ENCODE results near the gene AHR. TPM values are rescaled to one million over a fixed set of nuclear protein-coding genes. Genes with fewer than 3 reads are reported as not detected.

AHR gene
- total RNA-seq, 1 experiment from 2014 or later, result 72.7 TPM

DNA sequence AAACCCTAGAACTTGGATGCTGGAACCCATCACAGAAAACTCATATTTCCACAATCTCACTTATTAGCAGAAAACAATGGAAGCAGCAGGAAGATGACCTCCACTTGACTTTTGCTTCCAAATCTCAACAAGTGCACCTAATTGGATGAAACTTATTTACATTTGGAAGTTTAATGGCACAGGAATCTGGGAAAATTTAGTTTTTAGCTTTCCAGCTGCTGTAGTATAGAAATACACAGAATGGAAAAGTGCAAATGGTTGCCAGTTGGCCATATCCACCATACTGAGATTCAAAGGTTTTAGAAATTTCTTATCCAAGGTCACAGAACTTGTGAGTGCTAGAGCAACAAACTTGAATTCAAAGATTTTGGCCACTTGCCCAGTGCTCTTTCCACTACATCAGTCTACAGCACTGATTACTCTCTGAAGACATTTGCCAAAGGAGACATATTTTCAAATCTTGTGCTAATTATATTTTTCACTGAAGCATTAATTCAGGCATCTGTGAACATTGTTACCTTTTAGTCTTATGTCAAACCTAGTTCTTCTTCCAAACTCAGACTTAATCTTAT, 9.3 kb upstream of the AHR start:
- no TSS peak for BruUV-seq (replicated peaks)
- Histone ChIP-seq H3K4me3 (ENCODE audit: low read length) (no peak overlapping the region), H3K4me2 (ENCODE audit: low read length) (no peak overlapping the region), H3F3A (ENCODE audit: low read length, unreplicated experiment) (no peaks in the 10 kb centered on the region), H3K27me3 (ENCODE audit: low read length) (no peaks in the 10 kb centered on the region), H3K4me1 (ENCODE audit: insufficient read depth, low read length) (no peaks in the 10 kb centered on the region), H4K20me1 (ENCODE audit: low read length) (no peaks in the 10 kb centered on the region), H3K9me3 (ENCODE audit: low read length) (no peaks in the 10 kb centered on the region), H3K36me3 (ENCODE audit: low read depth, low read length) (no peaks in the 10 kb centered on the region), H3K9me2 (replicated peaks; ENCODE audit: low read length) (no peaks in the 10 kb centered on the region), H3K27ac (ENCODE audit: low read length) (no peak overlapping the region), H3K79me2 (ENCODE audit: low read length) (no peaks in the 10 kb centered on the region), H3K9ac (ENCODE audit: low read length) (no peak overlapping the region), H2AFZ (ENCODE audit: low read length) (no peak overlapping the region)
- intact Hi-C loops (cut with micrococcal nuclease), result no loop called here
- DNase-seq (no peak), ATAC-seq (no peak)
- CTCF ChIA-PET, result no interaction called here
- TF ChIP-seq EZH2 (IDR thresholded peaks at IDR 0.05; ENCODE audit: low read length, unreplicated experiment), result no peak
- TF ChIP-seq, protein P1, sequence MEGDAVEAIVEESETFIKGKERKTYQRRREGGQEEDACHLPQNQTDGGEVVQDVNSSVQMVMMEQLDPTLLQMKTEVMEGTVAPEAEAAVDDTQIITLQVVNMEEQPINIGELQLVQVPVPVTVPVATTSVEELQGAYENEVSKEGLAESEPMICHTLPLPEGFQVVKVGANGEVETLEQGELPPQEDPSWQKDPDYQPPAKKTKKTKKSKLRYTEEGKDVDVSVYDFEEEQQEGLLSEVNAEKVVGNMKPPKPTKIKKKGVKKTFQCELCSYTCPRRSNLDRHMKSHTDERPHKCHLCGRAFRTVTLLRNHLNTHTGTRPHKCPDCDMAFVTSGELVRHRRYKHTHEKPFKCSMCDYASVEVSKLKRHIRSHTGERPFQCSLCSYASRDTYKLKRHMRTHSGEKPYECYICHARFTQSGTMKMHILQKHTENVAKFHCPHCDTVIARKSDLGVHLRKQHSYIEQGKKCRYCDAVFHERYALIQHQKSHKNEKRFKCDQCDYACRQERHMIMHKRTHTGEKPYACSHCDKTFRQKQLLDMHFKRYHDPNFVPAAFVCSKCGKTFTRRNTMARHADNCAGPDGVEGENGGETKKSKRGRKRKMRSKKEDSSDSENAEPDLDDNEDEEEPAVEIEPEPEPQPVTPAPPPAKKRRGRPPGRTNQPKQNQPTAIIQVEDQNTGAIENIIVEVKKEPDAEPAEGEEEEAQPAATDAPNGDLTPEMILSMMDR (conservative IDR thresholded peaks at IDR 0.05; ENCODE audit: low read depth, low read length), result no peak
- TF ChIP-seq EZH2phosphoT487 (IDR thresholded peaks at IDR 0.05; ENCODE audit: borderline replicate concordance, low read length), result no peak
- POLR2A ChIA-PET (ENCODE audit: unreplicated experiment), result no interaction called here

DNA sequence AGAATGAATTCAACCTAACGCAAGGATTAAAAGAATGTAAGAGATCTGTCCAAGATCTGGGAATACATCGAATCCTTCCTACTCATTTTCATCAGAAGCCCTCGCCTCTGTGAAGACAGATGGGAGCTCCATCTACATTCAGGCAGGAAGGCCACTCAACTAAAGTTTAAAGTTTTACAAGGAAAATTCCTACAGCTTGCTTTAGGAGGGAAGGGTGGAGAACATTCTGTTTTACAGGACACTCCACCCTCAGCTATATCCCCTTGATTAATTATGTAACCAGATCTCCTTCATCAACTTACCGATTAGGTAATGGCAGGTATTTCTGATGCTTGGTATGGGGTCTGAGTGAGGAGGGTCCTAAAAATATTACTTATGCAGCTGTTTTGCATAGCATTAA, 5.6 kb upstream of the AHR start:
- ATAC-seq (no peak), DNase-seq (no peak)
- Histone ChIP-seq H3K9me2 (replicated peaks; ENCODE audit: low read length) (no peaks in the 10 kb centered on the region), H3K79me2 (ENCODE audit: low read length) (no peaks in the 10 kb centered on the region), H3F3A (ENCODE audit: low read length, unreplicated experiment) (no peaks in the 10 kb centered on the region), H3K4me2 (ENCODE audit: low read length) (no peak overlapping the region), H3K9ac (ENCODE audit: low read length) (no peak overlapping the region), H3K4me3 (ENCODE audit: low read length) (no peak overlapping the region), H3K4me1 (ENCODE audit: insufficient read depth, low read length) (peaks cover 4% of the 10 kb centered on the region), H3K9me3 (ENCODE audit: low read length) (no peaks in the 10 kb centered on the region), H4K20me1 (ENCODE audit: low read length) (no peaks in the 10 kb centered on the region), H3K36me3 (ENCODE audit: low read depth, low read length) (no peaks in the 10 kb centered on the region), H2AFZ (ENCODE audit: low read length) (0 out of 2 replicates have a peak overlapping the region, but pooled peaks have one; percentile 15), H3K27ac (ENCODE audit: low read length) (no peak overlapping the region), H3K27me3 (ENCODE audit: low read length) (no peaks in the 10 kb centered on the region)
- intact Hi-C loops (cut with micrococcal nuclease), result no loop called here
- ChIA-PET CTCF (no interaction called here), POLR2A (ENCODE audit: unreplicated experiment) (no interaction called here)
- no TSS peak for BruUV-seq (replicated peaks)
- TF ChIP-seq EZH2phosphoT487 (IDR thresholded peaks at IDR 0.05; ENCODE audit: borderline replicate concordance, low read length) (no peak), EZH2 (IDR thresholded peaks at IDR 0.05; ENCODE audit: low read length, unreplicated experiment) (no peak)
- TF ChIP-seq, protein P1 (conservative IDR thresholded peaks at IDR 0.05; ENCODE audit: low read depth, low read length), result no peak

DNA sequence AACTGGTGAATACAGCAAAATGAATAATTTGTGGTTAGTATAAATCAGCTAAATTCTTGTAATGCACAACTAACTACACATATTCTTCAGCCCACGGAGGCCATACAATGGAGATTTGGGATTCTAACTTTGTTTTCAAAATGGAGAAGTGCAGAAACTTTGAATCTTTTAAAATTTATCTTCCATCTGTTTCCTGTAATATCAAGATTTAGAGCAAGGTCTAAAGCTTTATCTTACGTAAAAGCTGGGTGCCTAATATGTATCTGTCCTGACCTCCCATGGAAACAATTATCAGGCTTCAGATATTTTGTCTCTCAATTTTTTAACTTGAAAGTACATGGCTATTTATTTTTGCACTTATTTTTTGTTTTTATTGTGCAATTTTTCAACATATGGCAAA, 5.0 kb upstream of the AHR start:
- CTCF ChIA-PET, result no interaction called here
- H3K4me3 ChIP-seq (ENCODE audit: low read length), result no peak overlapping the region
- H3F3A ChIP-seq (ENCODE audit: low read length, unreplicated experiment), result no peaks in the 10 kb centered on the region
- H2AFZ ChIP-seq (ENCODE audit: low read length), result no peak overlapping the region
- H3K9me3 ChIP-seq (ENCODE audit: low read length), result no peaks in the 10 kb centered on the region
- no peaks in the 10 kb centered on the region for H3K9me2 ChIP-seq (replicated peaks; ENCODE audit: low read length)
- H3K27ac ChIP-seq (ENCODE audit: low read length), result no peak overlapping the region
- BruUV-seq (replicated peaks), result no TSS peak
- no peaks in the 10 kb centered on the region for H3K36me3 ChIP-seq (ENCODE audit: low read depth, low read length)
- intact Hi-C loops (cut with micrococcal nuclease), result no loop called here
- H3K4me2 ChIP-seq (ENCODE audit: low read length), result no peak overlapping the region
- DNase-seq (no peak), ATAC-seq (no peak)
- peaks cover 8% of the 10 kb centered on the region for H3K4me1 ChIP-seq (ENCODE audit: insufficient read depth, low read length)
- no peaks in the 10 kb centered on the region for H4K20me1 ChIP-seq (ENCODE audit: low read length)
- POLR2A ChIA-PET (ENCODE audit: unreplicated experiment), result no interaction called here
- TF ChIP-seq EZH2 (IDR thresholded peaks at IDR 0.05; ENCODE audit: low read length, unreplicated experiment) (no peak), EZH2phosphoT487 (IDR thresholded peaks at IDR 0.05; ENCODE audit: borderline replicate concordance, low read length) (no peak)
- TF ChIP-seq, protein P1 (conservative IDR thresholded peaks at IDR 0.05; ENCODE audit: low read depth, low read length), result no peak
- no peaks in the 10 kb centered on the region for H3K27me3 ChIP-seq (ENCODE audit: low read length)
- no peak overlapping the region for H3K9ac ChIP-seq (ENCODE audit: low read length)
- no peaks in the 10 kb centered on the region for H3K79me2 ChIP-seq (ENCODE audit: low read length)

Measured in PC-3 (cell line).